HG02642 (cell line): ENCODE measurements around the gene MRPL42.
"Not testable (repeated sequence)": the region's sequence is repeated elsewhere in the genome, so short reads cannot be mapped to it uniquely, and the experiment has no call there.

Experiments
- ATAC-seq: cut with Tn5 transposase; IDR thresholded peaks from one replicate; pipeline ENCODE4 v1.9.1; 2021; ENCODE audit warnings: mild to moderate bottlenecking; ENCODE audit not compliant: unreplicated experiment, poor library complexity

MRPL42 gene

DNA sequence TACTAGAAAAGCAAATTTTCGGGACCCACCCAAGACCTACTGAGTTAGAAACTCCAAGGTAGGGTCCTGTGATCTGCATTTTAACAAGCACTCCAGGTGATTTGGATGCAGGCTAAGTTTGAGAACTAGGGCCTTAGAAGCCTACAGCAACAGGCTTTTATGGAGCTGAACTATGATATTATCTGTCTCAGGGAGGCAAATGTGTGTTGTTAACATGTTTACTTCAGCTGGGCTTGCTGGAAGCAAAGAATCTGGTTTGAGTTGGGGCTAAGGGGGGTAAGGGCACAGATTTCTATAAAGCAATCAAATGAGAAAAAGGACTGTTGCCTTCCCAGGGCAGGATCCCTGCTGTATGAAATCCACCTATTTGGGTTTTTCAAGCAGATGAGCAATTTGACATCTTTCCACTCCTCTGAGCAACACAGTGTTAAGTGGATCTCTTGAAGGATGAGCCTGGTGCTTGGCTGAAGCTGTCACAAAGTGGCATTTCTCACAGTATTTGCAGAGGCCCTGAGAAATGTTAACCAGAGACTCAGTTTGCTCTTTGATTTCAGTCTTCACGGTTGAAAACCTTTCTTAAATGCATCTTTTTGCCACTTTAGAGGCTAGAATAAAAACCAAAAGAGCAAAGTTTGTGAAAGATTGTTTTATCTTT is 68.9 kb downstream of the MRPL42 start:
- peak; percentile 34 for ATAC-seq

DNA sequence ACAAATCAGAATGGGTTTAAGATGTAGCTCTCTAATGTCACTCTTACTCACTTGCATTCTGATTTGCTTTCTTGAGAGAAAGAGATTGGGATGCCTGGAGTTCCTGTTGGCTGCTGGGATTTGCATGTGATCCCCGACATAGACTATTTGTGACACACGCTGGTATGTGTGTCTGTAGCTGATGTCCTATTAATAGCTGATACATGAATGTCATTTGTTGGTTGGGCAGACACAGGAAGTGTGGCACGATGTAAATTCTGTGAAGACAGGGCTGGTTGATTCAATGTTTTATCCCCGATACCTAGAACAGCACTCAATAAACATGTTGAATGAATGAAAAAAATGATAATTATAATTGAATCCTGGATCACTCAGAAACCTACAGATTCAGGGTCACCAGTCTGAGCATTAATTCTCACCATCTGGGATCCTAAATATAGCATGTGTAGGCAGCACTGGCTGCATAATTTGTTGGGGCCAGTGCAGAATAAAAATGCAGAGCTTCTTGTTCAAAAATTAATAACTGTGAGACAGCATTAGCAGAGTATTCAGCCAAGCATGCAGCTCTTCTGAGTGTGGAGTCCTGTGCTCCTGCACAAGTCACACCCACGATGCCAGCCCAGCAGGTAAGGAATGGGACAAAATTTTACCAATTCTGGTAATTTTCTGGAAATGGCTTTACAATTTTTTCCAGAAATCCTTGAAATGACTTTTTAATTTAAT is 69.6 kb downstream of the MRPL42 start:
- peak; percentile 83 for ATAC-seq

DNA sequence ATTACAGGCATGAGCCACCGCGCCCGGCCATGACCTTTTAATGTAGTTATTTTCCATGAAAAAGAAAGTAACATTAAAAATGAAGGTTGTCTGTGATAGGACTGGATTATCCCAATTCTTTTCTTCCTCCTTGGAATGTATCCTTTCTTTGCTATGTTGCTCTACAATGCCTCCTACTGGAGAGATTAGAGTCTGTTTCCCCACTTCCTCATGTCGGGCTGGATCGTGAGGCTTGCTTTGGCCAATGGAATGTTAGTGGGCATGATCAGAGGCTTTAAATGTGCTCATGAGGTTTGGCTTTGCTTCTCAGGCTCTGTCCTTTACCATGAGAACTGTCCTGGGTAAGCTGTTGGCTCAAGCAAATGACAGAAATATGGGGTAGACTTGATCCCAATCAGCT is 70.5 kb downstream of the MRPL42 start:
- no peak for ATAC-seq

DNA sequence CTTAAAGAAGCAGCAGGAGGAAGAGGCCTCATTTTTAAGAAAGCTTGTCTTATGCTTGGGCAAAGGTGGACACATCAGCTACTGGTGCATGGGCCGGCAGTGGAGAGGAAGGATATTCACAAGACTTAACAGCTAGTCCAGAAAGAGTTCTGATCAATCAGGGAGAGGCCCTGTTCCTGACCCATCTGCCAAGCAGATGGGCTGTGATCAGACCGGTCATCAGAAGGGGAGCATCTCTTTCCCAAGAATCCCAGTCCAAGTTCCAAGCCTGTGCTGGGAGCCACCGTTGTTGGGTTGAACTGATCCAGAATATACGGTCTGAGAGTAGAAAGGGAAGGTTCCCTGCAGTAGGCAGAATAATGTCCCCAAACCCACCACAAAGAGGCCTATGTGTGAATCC is 72.5 kb downstream of the MRPL42 start:
- ATAC-seq = no peak

DNA sequence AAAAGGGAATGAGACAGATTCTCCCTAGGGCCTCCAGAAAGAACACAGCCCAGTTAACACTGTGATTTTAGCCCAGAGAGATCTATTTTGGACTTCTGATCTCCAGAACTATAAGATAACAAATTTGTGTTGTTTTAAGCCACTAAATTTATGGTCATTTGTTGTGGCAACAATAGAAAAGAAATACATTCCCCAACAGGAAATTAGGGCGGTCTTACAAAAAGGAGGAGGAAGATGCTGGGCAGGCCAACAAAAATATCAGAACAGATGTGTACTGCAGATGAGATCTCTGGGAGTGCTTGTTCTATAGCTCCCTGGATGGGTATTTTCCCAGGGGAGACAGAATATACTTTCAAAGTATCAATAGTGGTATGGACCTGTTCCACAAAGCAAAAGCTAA is 73.2 kb downstream of the MRPL42 start:
- ATAC-seq = no peak

DNA sequence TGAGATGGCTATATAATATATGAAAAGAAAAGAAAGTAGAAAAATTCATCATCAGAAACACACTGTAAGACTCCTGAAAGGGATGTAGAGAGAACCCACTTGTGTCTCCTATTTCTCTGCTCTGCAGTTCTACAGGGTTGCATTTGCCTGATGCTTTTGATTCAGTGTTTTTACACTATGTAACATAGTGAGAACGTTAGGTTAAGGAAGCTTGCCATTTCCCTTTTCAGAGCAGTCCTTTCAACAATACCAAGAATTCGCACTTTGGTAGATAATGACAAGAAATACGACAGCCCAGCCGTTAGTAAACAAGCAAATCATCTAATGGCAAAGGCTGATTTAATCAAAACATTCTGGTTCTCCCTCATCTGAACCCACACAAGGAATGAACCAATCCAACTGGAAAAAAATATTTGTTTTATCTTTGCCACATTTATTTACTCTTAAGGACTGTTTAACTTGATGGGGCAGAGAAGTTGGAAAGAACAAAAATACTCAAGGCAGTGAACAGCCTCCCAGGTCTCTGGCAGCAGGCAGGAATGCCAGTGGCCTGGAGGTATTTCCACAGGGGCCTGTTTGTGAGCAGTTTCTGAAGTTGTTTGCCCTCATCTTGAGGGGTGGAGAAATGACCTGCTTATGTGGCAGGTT is 74.4 kb downstream of the MRPL42 start:
- ATAC-seq = no peak

DNA sequence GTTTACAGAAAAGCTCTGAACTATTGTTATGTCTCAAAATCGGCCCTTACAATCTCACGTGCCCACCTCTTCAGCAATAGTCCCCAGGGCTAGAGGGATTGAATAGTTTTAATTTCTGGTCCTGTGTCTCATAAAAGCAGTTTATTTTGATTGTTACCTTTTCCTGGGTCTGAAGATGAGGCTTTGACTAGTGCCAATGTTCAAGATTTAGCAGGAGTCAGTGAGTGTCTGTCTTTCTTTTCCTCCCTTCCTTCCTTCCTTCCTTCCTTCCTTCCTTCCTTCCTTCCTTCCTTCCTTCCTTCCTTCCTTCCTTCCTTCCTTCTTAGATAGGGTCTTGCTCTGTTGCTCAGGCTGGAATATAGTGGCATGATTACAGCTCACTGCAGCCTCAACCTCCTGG is 80.5 kb downstream of the MRPL42 start:
- ATAC-seq = no peak

DNA sequence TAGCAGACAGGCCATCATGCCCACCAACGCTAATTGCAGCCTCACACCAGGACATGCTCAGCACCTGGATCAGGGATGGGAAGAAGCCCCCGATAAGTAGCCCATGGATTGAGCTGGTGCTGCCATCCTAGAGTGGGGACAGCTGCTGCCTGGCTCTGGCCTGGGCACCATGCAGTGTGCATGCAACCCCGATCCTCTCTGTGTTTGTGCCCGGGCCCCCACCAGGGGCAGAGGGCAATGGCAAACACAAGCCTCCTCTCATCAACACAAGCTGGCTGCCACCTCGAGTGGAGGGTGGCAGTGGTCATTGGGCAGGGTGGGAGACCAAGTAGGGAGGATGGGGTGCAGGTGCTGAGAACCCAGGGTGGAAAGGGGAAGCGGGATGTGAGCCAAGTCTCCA is 81.9 kb downstream of the MRPL42 start:
- no peak for ATAC-seq

DNA sequence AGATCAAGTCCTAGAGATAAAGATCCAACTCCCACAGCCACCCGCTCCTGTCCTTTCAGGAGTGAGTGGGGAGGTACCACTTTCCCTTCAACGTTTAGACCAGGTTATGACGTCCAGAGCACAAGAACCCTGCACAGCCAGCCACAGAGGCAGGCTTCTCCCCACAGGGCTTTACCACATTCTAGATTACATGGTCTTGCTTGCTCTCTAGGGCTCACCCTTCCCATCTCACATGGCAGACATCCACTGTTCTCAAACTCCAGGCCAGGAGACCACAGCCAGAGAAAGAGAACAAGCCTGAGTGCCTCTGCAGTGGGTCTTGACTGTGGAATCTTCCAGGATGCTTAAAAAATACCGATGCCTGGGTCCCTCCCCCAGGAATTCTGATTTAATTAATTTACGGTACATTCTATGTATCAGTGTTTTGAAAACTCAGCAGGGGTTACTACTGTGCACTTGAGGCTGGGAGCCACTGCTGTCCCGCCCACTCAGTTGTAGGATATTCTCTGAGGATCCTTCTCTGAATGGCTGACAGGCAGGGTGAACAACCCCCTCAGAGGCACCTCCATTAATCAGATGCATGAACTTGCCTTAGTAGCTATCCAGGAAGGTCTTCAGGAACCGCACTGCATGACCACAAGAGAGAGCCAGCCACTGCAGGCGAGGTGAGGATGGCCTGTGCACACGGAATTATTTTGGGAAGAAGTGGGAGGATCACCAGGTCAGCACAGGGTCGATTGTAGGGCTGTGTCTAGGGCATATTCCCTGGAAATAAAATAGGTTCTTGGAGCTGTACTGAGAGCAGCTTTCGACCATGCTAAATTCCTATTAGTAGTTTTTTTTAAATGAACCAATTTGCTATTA is 83.7 kb downstream of the MRPL42 start:
- ATAC-seq = no peak

DNA sequence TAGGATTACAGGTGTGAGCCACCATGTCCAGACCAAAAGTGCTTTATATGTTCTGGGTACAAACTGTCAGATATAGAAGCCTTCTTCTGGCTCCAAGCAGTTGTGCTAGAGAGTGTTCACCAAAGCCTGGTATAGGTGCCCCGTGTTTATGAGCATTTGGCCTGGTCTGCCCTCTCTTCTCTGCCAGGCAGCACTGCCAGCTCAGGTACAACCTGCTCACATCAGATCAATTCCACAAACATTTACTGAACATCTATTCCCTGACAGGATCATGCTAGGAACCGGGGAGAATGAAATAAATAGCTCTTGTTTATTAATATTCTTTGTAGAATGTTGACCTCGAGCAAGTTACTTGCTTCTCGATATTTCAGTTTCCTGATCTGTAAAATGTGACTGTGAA is 85.1 kb downstream of the MRPL42 start:
- ATAC-seq = no peak

DNA sequence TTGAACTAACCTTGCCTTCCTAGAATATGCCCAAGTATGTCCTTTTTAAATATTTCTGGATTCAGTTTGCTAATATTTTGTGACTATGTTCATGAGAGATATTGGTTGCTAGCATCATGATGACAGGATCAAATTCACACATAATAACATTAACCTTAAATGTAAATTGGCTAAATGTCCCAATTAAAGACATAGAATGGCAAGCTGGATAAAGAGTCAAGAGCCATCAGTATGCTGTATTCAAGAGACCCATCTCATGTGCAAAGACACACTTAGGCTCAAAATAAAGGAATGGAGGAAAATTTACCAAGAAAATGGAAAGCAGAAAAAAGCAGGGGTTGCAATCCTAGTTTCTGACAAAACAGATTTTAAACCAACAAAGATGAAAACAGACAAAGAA is 90.6 kb downstream of the MRPL42 start:
- not testable (repeated sequence) for ATAC-seq

DNA sequence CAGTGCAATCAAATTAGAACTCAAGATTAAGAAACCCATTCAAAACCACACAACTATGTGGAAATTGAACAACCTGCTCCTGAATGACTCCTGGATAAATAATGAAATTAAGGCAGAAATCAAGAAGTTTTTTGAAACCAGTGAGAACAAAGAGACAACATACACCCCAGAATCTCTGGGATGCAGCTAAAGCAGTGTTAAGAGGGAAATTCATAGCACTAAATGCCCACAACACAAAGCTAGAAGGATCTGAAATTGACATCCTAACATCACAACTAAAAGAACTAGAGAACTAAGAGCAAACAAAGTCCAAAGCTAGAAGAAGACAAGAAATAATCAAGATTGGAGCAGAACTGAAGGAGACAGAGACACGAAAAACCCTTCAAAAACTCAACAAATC is 91.4 kb downstream of the MRPL42 start:
- ATAC-seq = not testable (repeated sequence)

DNA sequence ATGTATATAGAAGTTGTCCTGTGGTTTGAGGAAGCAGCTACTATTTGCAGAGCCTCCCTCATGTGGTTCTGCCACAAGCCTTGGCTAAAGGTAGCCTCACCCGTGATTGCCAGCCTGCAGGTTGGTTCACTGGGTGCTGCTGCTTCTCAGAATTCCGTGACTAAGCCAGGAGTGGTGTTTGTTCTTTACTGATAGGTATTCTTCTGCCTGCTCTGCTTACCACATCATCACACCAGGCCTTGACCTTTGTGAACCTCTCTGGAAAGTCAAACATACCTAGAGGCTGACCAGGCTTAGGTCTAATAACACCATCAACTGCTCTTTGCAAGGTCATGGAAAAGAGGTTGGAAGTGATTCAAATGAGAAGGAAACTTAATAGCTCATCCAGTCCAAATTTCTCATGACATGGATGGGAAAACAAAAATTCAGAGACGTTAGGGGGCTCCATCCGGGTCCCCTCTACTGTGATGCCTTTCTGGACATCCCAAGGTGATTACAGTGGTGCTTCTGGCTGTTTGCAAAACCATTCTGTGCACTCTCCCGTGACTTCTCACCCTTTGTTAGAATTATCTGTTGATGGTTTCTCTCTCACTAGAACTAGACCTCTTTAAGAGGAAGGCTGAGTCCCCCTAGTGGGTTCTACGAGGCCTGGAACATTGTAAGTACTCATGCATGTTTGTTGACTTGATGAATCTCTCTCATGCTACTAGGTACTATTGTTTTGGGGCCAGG is 96.7 kb downstream of the MRPL42 start:
- ATAC-seq = peak; percentile 46

DNA sequence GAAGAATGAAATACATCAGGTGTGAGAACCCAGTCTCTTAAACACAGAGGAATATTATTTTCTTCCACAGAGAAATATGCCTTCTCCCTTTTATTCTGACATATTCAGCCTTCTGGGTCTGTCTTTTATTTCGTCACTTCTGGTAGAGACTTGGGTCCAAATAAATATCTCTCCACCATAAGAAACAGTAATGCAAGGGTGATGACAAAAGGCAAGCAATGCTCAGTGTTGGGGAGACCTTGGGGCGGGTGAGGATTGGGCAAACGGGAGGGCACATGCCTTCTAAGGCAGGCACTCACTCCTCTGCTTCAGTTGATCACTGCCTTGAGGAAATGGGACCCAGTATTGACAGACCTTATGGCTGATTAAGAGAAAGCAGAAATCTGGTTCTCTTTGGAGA is 98.4 kb downstream of the MRPL42 start:
- no peak for ATAC-seq
